ENCODE measurements around the gene ATG12.
"Not testable (repeated sequence)": the region's sequence is repeated elsewhere in the genome, so short reads cannot be mapped to it uniquely, and the experiment has no call there.

Gene ATG12

GRCh38 chr5:115841382-115842088, at the start of gene ATG12, which contains the start of gene AP3S1:
ATG12 (minus strand) TSS chr5:115841565; CDS start chr5:115841552, 13 bp downstream.
AP3S1 (plus strand) TSS chr5:115841935; CDS start chr5:115842038, 103 bp downstream.
- in situ Hi-C loops (cut with HindIII; ENCODE audit: low sequenced_read_pairs) = no loop called here

GRCh38 chr5:115888027-115888426, 46.7 kb upstream of the ATG12 start:
- in situ Hi-C loops (cut with HindIII; ENCODE audit: low sequenced_read_pairs) = no loop called here

- in situ Hi-C loops (cut with HindIII; ENCODE audit: low sequenced_read_pairs) = not testable (repeated sequence)
These were observed 43.8 kb upstream of the ATG12 start for GRCh38 chr5:115885208-115885607.

- in situ Hi-C loops (cut with HindIII; ENCODE audit: low sequenced_read_pairs) = no loop called here
These were observed 43.3 kb upstream of the ATG12 start for GRCh38 chr5:115884704-115885103.

GRCh38 chr5:115882434-115882833, 41.1 kb upstream of the ATG12 start:
- in situ Hi-C loops (cut with HindIII; ENCODE audit: low sequenced_read_pairs) = not testable (repeated sequence)

GRCh38 chr5:115877342-115877741, 36.0 kb upstream of the ATG12 start:
- in situ Hi-C loops (cut with HindIII; ENCODE audit: low sequenced_read_pairs) = not testable (repeated sequence)

- in situ Hi-C loops (cut with HindIII; ENCODE audit: low sequenced_read_pairs) = no loop called here
These were observed 34.1 kb upstream of the ATG12 start for GRCh38 chr5:115875447-115875846.

GRCh38 chr5:115873392-115873791, 32.0 kb upstream of the ATG12 start:
- in situ Hi-C loops (cut with HindIII; ENCODE audit: low sequenced_read_pairs) = no loop called here

GRCh38 chr5:115872447-115872846, 31.1 kb upstream of the ATG12 start:
- in situ Hi-C loops (cut with HindIII; ENCODE audit: low sequenced_read_pairs) = no loop called here

- in situ Hi-C loops (cut with HindIII; ENCODE audit: low sequenced_read_pairs) = no loop called here
These were observed 28.0 kb upstream of the ATG12 start for GRCh38 chr5:115869256-115869795.

- in situ Hi-C loops (cut with HindIII; ENCODE audit: low sequenced_read_pairs) = no loop called here
These were observed 18.0 kb upstream of the ATG12 start for GRCh38 chr5:115859378-115859777.

- in situ Hi-C loops (cut with HindIII; ENCODE audit: low sequenced_read_pairs) = no loop called here
These were observed 17.0 kb upstream of the ATG12 start for GRCh38 chr5:115858396-115858795.

- in situ Hi-C loops (cut with HindIII; ENCODE audit: low sequenced_read_pairs) = no loop called here
These were observed 16.4 kb upstream of the ATG12 start for GRCh38 chr5:115857626-115858349.

GRCh38 chr5:115857057-115857479, 15.7 kb upstream of the ATG12 start:
- in situ Hi-C loops (cut with HindIII; ENCODE audit: low sequenced_read_pairs) = no loop called here

- in situ Hi-C loops (cut with HindIII; ENCODE audit: low sequenced_read_pairs) = no loop called here
These were observed 14.6 kb upstream of the ATG12 start for GRCh38 chr5:115855959-115856358.

GRCh38 chr5:115854139-115854538, 12.8 kb upstream of the ATG12 start:
- in situ Hi-C loops (cut with HindIII; ENCODE audit: low sequenced_read_pairs) = no loop called here

GRCh38 chr5:115850744-115851416, 9.5 kb upstream of the ATG12 start:
- in situ Hi-C loops (cut with HindIII; ENCODE audit: low sequenced_read_pairs) = no loop called here

GRCh38 chr5:115849258-115849798, 8.0 kb upstream of the ATG12 start:
- in situ Hi-C loops (cut with HindIII; ENCODE audit: low sequenced_read_pairs) = no loop called here

- in situ Hi-C loops (cut with HindIII; ENCODE audit: low sequenced_read_pairs) = no loop called here
These were observed 5.9 kb upstream of the ATG12 start for GRCh38 chr5:115847290-115847689.

- in situ Hi-C loops (cut with HindIII; ENCODE audit: low sequenced_read_pairs) = no loop called here
These were observed 3.0 kb upstream of the ATG12 start for GRCh38 chr5:115844321-115844817.
